SH-SY5Y (cell line): Measurements from ENCODE around the gene HMCES.

Experiments used
- GATA2 ChIP-seq: IDR thresholded peaks from 2 replicates; pipeline ENCODE4 v1.6.1; 2011; ENCODE audit warnings: mild to moderate bottlenecking, low read depth, low read length
- GATA3 ChIP-seq: IDR thresholded peaks from 2 replicates; pipeline ENCODE4 v1.6.1; 2011; ENCODE audit warnings: low read depth, mild to moderate bottlenecking, low read length, moderate library complexity

Gene HMCES

GRCh38 chr3:129249284-129250065, 29.2 kb upstream of the HMCES start, which contains the start of gene COPG1:
Gene COPG1 (plus strand): TSS chr3:129249606. CDS start chr3:129249710, 104 bp downstream.
- no peak; the same call in 1 of the 2 replicates for TF ChIP-seq GATA2
- no peak for TF ChIP-seq GATA3

- TF ChIP-seq GATA3 (no peak), GATA2 (no peak)
These were observed 25.9 kb upstream of the HMCES start for GRCh38 chr3:129252748-129253147.

- TF ChIP-seq GATA3 (no peak), GATA2 (no peak)
These were observed 24.0 kb upstream of the HMCES start for GRCh38 chr3:129254536-129255230.

GRCh38 chr3:129256270-129256669, 22.4 kb upstream of the HMCES start:
- no peak for TF ChIP-seq GATA2

GRCh38 chr3:129257609-129258008, 21.1 kb upstream of the HMCES start:
- TF ChIP-seq GATA2 = no peak
- no peak for TF ChIP-seq GATA3

GRCh38 chr3:129259612-129260477, 18.8 kb upstream of the HMCES start:
- TF ChIP-seq GATA2 (no peak), GATA3 (no peak)

- TF ChIP-seq GATA2 (no peak), GATA3 (no peak)
These were observed 18.1 kb upstream of the HMCES start for GRCh38 chr3:129260606-129261005.

GRCh38 chr3:129261894-129262293, 16.8 kb upstream of the HMCES start:
- TF ChIP-seq GATA2 = no peak
- no peak for TF ChIP-seq GATA3

GRCh38 chr3:129263161-129263910, 15.3 kb upstream of the HMCES start:
- TF ChIP-seq GATA3 (no peak), GATA2 (no peak)

- no peak for TF ChIP-seq GATA3
- no peak for TF ChIP-seq GATA2
These were observed 12.0 kb upstream of the HMCES start for GRCh38 chr3:129266651-129267050.

- TF ChIP-seq GATA2 = no peak
- no peak for TF ChIP-seq GATA3
These were observed 10.3 kb upstream of the HMCES start for GRCh38 chr3:129268396-129268795.

GRCh38 chr3:129271674-129272073, 7.0 kb upstream of the HMCES start:
- TF ChIP-seq GATA3 (no peak), GATA2 (no peak)

GRCh38 chr3:129276385-129276784, 2.3 kb upstream of the HMCES start:
- TF ChIP-seq GATA3 = no peak
- no peak for TF ChIP-seq GATA2
